HL-60 (cell line): Measurements from ENCODE around the gene EXOC4.

Experiments used
- DNase-seq, 2 experiments: peaks; one replicate each; pipeline ENCODE4 v3.0.0-alpha.2; 2010 to 2020; ENCODE audit warnings: low read depth in 1 of 2, low spot score in 1 of 2
- H3K27ac ChIP-seq: fragments of 250-450 bp; sonication (Bioruptor Pico); replicated peaks from 2 replicates; pipeline ENCODE4 v1.5.1; 2020; ENCODE audit warnings: mild to moderate bottlenecking, moderate library complexity
- H3K27me3 ChIP-seq: fragments of 250-450 bp; sonication (Bioruptor Pico); 2 replicates; pipeline ENCODE4 v1.5.1; 2021; ENCODE audit warnings: mild to moderate bottlenecking, moderate library complexity; ENCODE audit not compliant: insufficient read depth, poor library complexity, severe bottlenecking
- H3K4me3 ChIP-seq: replicated peaks from 2 replicates; pipeline ENCODE4 v1.5.1; 2011; ENCODE audit warnings: mild to moderate bottlenecking, control low read depth, low read length; ENCODE audit not compliant: insufficient read depth
- CTCF ChIP-seq: IDR thresholded peaks from one replicate; pipeline ENCODE4 v1.5.1; 2011; ENCODE audit warnings: low read length, control low read depth, inconsistent platforms; ENCODE audit not compliant: insufficient read depth
- GABPA ChIP-seq: IDR thresholded peaks from 2 replicates; pipeline ENCODE4 v1.6.1; 2012; ENCODE audit warnings: low read depth
- POLR2AphosphoS5 ChIP-seq: IDR thresholded peaks from 2 replicates; pipeline ENCODE4 v1.6.1; 2012; ENCODE audit warnings: low read depth
- REST ChIP-seq: IDR thresholded peaks from 2 replicates; pipeline ENCODE4 v1.6.1; 2012; ENCODE audit warnings: low read depth; ENCODE audit not compliant: insufficient replicate concordance
- SPI1 ChIP-seq: IDR thresholded peaks from 2 replicates; pipeline ENCODE4 v1.6.1; 2012; ENCODE audit warnings: low read depth, mild to moderate bottlenecking, borderline replicate concordance

The EXOC4 gene

GRCh38 chr7:133739817-133740216 is 486.9 kb downstream of the EXOC4 start:
- no peak for DNase-seq
- no peak overlapping the region for H3K27ac ChIP-seq
- TF ChIP-seq SPI1, result no peak
- no peak for TF ChIP-seq REST
- no peak for TF ChIP-seq POLR2AphosphoS5
- no peaks in the 10 kb centered on the region for H3K27me3 ChIP-seq
- no peak overlapping the region for H3K4me3 ChIP-seq

- Histone ChIP-seq H3K4me3 (no peak overlapping the region), H3K27me3 (no peaks in the 10 kb centered on the region), H3K27ac (no peak overlapping the region)
- TF ChIP-seq GABPA (no peak), SPI1 (no peak), REST (no peak), CTCF (no peak), POLR2AphosphoS5 (no peak)
- no peak for DNase-seq
Measured at GRCh38 chr7:133741078-133741477, 488.2 kb downstream of the EXOC4 start.

GRCh38 chr7:133741703-133742102 is 488.8 kb downstream of the EXOC4 start:
- no peaks in the 10 kb centered on the region for H3K27me3 ChIP-seq
- no peak for DNase-seq
- no peak overlapping the region for H3K27ac ChIP-seq
- H3K4me3 ChIP-seq, result no peak overlapping the region
- no peak for TF ChIP-seq GABPA
- TF ChIP-seq POLR2AphosphoS5, result no peak
- TF ChIP-seq SPI1, result no peak
- no peak for TF ChIP-seq REST
- no peak for TF ChIP-seq CTCF
